ENCODE data around the gene RP2.

- no peak for TF ChIP-seq CEBPB (IDR thresholded peaks at IDR 0.05)
- TF ChIP-seq YY1 (IDR thresholded peaks at IDR 0.05; ENCODE audit: low read depth): no peak
- no peak for TF ChIP-seq EGR1 (IDR thresholded peaks at IDR 0.05)
- no peak for TF ChIP-seq FOXM1 (IDR thresholded peaks at IDR 0.05; ENCODE audit: borderline replicate concordance, low read depth)
- TF ChIP-seq EP300 (IDR thresholded peaks at IDR 0.05; ENCODE audit: borderline replicate concordance): no peak
- TF ChIP-seq MAX (IDR thresholded peaks at IDR 0.05): peak; percentile 19; the same call in 1 of the 2 replicates
- TF ChIP-seq TAF1 (IDR thresholded peaks at IDR 0.05; ENCODE audit: low read depth): no peak
- TF ChIP-seq TCF12 (IDR thresholded peaks at IDR 0.05; ENCODE audit: low read depth): no peak
- no peak for TF ChIP-seq REST (IDR thresholded peaks at IDR 0.05; ENCODE audit: low read depth)
- no peak for TF ChIP-seq CREB1 (IDR thresholded peaks at IDR 0.05; ENCODE audit: low read depth)
- no peak for TF ChIP-seq RAD21 (IDR thresholded peaks at IDR 0.05; ENCODE audit: low read depth)
- no peak for TF ChIP-seq USF1 (IDR thresholded peaks at IDR 0.05)
- TF ChIP-seq ZBTB7A (IDR thresholded peaks at IDR 0.05; ENCODE audit: low read depth): no peak
Observed at GRCh38 chrX:46912098-46912602, 75.3 kb downstream of the RP2 start, which contains the start of gene JADE3.
